Mesenchymal stem cell (in vitro differentiated cells and primary cell): ENCODE results near the gene SLC9A7.

ENCODE experiments used
- DNase-seq: peaks from one replicate; pipeline ENCODE4 v3.0.0-alpha.2; 2013
- H2AFZ ChIP-seq: one replicate; pipeline ENCODE4 v1.6.1; 2013; ENCODE audit warnings: low read depth, mild to moderate bottlenecking, control low read depth, inconsistent platforms, low read length, moderate library complexity
- H2AK5ac ChIP-seq: 2 replicates; pipeline ENCODE4 v1.6.1; 2013; ENCODE audit warnings: low read length, moderate library complexity, mild to moderate bottlenecking, inconsistent platforms; ENCODE audit not compliant: severe bottlenecking
- H2BK120ac ChIP-seq: one replicate; pipeline ENCODE4 v1.6.1; 2013; ENCODE audit warnings: low read depth, mild to moderate bottlenecking, inconsistent platforms, low read length, moderate library complexity
- H2BK12ac ChIP-seq, 2 experiments: one replicate each; pipeline ENCODE4 v1.6.1; 2013; ENCODE audit warnings: inconsistent platforms in 2 of 2, low read length in 2 of 2, mild to moderate bottlenecking in 2 of 2, moderate library complexity in 2 of 2, control low read depth in 1 of 2
- H2BK15ac ChIP-seq: one replicate; pipeline ENCODE4 v1.6.1; 2013; ENCODE audit warnings: mild to moderate bottlenecking, low read depth, inconsistent platforms; ENCODE audit not compliant: poor library complexity, severe bottlenecking
- H2BK5ac ChIP-seq: 2 replicates; pipeline ENCODE4 v1.6.1; 2013; ENCODE audit warnings: low read depth, mild to moderate bottlenecking, low read length, control low read depth, inconsistent platforms; ENCODE audit not compliant: poor library complexity, severe bottlenecking
- H3K14ac ChIP-seq, 2 experiments: one replicate each; pipeline ENCODE4 v1.6.1; 2013; ENCODE audit warnings: inconsistent platforms in 2 of 2, low read length in 2 of 2, control low read depth in 1 of 2, mild to moderate bottlenecking in 1 of 2, moderate library complexity in 1 of 2
- H3K18ac ChIP-seq, 2 experiments: one replicate each; pipeline ENCODE4 v1.6.1; 2013; ENCODE audit warnings: inconsistent platforms in 2 of 2, low read length in 2 of 2, control low read depth in 1 of 2, low read depth in 1 of 2, mild to moderate bottlenecking in 1 of 2
- H3K23ac ChIP-seq, 2 experiments: one replicate each; pipeline ENCODE4 v1.6.1; 2013; ENCODE audit warnings: inconsistent platforms in 2 of 2, low read length in 2 of 2, mild to moderate bottlenecking in 2 of 2, moderate library complexity in 2 of 2, control low read depth in 1 of 2
- H3K27ac ChIP-seq: 2 replicates; pipeline ENCODE4 v1.5.1; 2013; ENCODE audit warnings: mild to moderate bottlenecking, moderate library complexity, low read length, control low read depth, inconsistent platforms; ENCODE audit not compliant: poor library complexity, severe bottlenecking
- H3K27me3 ChIP-seq, 2 experiments: 2 replicates each; pipeline versions ENCODE4 v1.6.1 to v1.7.0; 2013; ENCODE audit warnings: low read length in 2 of 2, mild to moderate bottlenecking in 2 of 2, moderate library complexity in 2 of 2, control low read depth in 1 of 2, inconsistent platforms in 1 of 2; ENCODE audit not compliant: control insufficient read depth in 1 of 2, insufficient read depth in 1 of 2
- H3K36me3 ChIP-seq, 2 experiments: 2 replicates each; pipeline versions ENCODE4 v1.6.1 to v1.7.0; 2013; ENCODE audit warnings: low read length in 2 of 2, control low read depth in 1 of 2, inconsistent platforms in 1 of 2, low read depth in 1 of 2, mild to moderate bottlenecking in 1 of 2; ENCODE audit not compliant: insufficient read depth in 2 of 2, control insufficient read depth in 1 of 2
- H3K4ac ChIP-seq, 2 experiments: one replicate each; pipeline ENCODE4 v1.6.1; 2013; ENCODE audit warnings: inconsistent platforms in 2 of 2, low read length in 2 of 2, mild to moderate bottlenecking in 2 of 2, moderate library complexity in 2 of 2, control low read depth in 1 of 2, low read depth in 1 of 2
- H3K4me1 ChIP-seq: 2 replicates; pipeline ENCODE4 v1.6.1; 2013; ENCODE audit warnings: low read depth, low read length, control low read depth; ENCODE audit not compliant: control insufficient read depth, insufficient read depth
- H3K4me2 ChIP-seq: 2 replicates; pipeline ENCODE4 v1.6.1; 2013; ENCODE audit warnings: low read length, mild to moderate bottlenecking, inconsistent platforms; ENCODE audit not compliant: poor library complexity, severe bottlenecking
- H3K4me3 ChIP-seq, 2 experiments: 2 replicates each; pipeline versions ENCODE4 v1.5.1 to v1.7.0; 2013; ENCODE audit warnings: low read length in 2 of 2, mild to moderate bottlenecking in 2 of 2, control low read depth in 1 of 2, low read depth in 1 of 2; ENCODE audit not compliant: insufficient read depth in 1 of 2
- H3K79me1 ChIP-seq: replicated peaks from 2 replicates; pipeline ENCODE4 v1.6.1; 2013; ENCODE audit warnings: mild to moderate bottlenecking, control low read depth, low read length, inconsistent platforms; ENCODE audit not compliant: poor library complexity, severe bottlenecking
- H3K9ac ChIP-seq: 2 replicates; pipeline ENCODE4 v1.7.0; 2013; ENCODE audit warnings: mild to moderate bottlenecking, low read length, moderate library complexity
- H3K9me3 ChIP-seq: 2 replicates; pipeline ENCODE4 v1.7.0; 2013; ENCODE audit warnings: mild to moderate bottlenecking, low read length; ENCODE audit not compliant: control insufficient read depth
- H4K8ac ChIP-seq: one replicate; pipeline ENCODE4 v1.6.1; 2013; ENCODE audit warnings: inconsistent platforms, mild to moderate bottlenecking, low read length, moderate library complexity
- H4K91ac ChIP-seq: one replicate; pipeline ENCODE4 v1.6.1; 2013; ENCODE audit warnings: mild to moderate bottlenecking, low read length, inconsistent platforms
- WGBS: methylation state at CpG from one replicate; pipeline ENCODE4 v1.1.7; 2013; ENCODE audit warnings: mixed read lengths; 5-methylcytosine and 5-hydroxymethylcytosine counted together

SLC9A7 gene

DNA sequence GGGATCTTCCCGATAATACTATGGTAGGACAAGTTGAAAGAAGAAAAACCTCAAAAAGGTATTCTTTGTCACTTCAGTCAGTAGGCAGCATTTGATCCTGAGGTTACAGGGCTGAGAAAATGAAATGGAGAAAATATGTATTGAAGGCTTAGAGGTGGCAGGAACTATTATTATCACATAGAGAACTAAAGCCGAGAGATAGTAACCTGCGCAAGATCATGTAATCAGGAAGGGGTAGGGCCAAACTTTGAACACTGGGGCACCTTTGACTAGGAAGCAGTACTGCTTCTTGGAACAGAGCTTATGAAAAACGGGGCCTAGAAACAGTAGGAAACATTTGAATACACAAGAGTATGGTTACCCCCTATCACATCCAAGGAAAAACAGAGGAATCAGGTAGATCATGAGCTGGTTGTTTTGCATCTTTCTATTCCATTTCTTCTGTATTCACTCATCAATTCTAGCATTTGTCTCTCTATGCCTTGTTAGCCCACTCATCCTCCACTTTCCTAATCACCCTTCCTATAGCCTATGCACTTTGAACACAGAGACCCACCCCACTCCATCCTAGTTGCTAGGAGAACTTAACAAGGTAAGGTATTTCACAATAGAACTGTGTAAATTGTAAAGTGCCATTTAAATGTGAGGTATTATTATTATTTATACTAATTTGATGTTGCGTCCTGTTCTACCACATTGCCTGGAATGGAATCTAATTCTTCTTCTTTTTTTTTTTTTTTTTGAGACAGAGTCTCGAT, 34.6 kb upstream of the SLC9A7 start:
- H3K9me3 ChIP-seq: no peaks in the 10 kb centered on the region
- H3K14ac ChIP-seq: no peak overlapping the region
- no peaks in the 10 kb centered on the region for H3K36me3 ChIP-seq
- H2AK5ac ChIP-seq: no peak overlapping the region
- no peak overlapping the region for H2BK5ac ChIP-seq
- no peak overlapping the region for H3K4ac ChIP-seq
- no peaks in the 10 kb centered on the region for H3K27me3 ChIP-seq
- H4K91ac ChIP-seq: no peak overlapping the region
- H4K8ac ChIP-seq: no peak overlapping the region
- no peak overlapping the region for H3K4me2 ChIP-seq
- peaks cover 4% of the 10 kb centered on the region for H3K4me1 ChIP-seq
- H3K9ac ChIP-seq: no peak overlapping the region
- H3K23ac ChIP-seq: no peak overlapping the region
- DNase-seq: no peak
- no peak overlapping the region for H3K27ac ChIP-seq
- 97% methylated on average over 5 of the region's 6 CpGs for WGBS
- no peak overlapping the region for H2AFZ ChIP-seq
- no peak overlapping the region for H3K18ac ChIP-seq
- H2BK12ac ChIP-seq: no peak overlapping the region
- no peaks in the 10 kb centered on the region for H3K79me1 ChIP-seq
- H2BK120ac ChIP-seq: no peak overlapping the region
- H3K4me3 ChIP-seq: no peak overlapping the region
- no peak overlapping the region for H2BK15ac ChIP-seq

DNA sequence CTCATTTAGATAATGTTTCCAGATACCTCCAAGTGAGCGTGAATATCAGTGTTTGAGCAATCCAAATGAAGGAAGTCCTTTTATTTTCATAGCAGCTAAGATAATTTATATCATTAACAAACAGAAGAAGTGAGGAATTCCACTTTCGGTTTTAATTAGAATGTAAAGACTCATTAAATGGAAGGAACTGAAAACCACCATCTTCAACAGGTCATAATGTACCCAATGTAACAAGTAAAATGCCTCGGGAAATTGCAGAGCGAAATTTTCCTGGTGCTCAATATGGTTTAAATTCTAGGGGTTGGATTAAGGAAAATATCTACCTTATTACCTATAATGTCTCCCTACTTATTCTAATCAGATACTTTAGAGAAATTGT, 33.9 kb upstream of the SLC9A7 start:
- Histone ChIP-seq H3K4me2 (no peak overlapping the region), H3K27ac (peak overlapping the region; percentile 45), H3K4me3 (no peak overlapping the region), H2BK5ac (no peak overlapping the region), H2BK12ac (no peak overlapping the region), H3K9me3 (no peaks in the 10 kb centered on the region), H3K23ac (no peak overlapping the region), H3K27me3 (no peaks in the 10 kb centered on the region), H2AFZ (no peak overlapping the region), H3K18ac (no peak overlapping the region), H3K36me3 (no peaks in the 10 kb centered on the region), H3K4me1 (peaks cover 4% of the 10 kb centered on the region), H2AK5ac (no peak overlapping the region), H3K4ac (no peak overlapping the region), H3K9ac (peak overlapping the region; percentile 30), H2BK15ac (no peak overlapping the region), H3K79me1 (no peaks in the 10 kb centered on the region), H3K14ac (no peak overlapping the region), H4K8ac (no peak overlapping the region), H2BK120ac (no peak overlapping the region), H4K91ac (no peak overlapping the region)
- no peak for DNase-seq
- no CpG with 5 or more reads among the region's 4 CpGs for WGBS

DNA sequence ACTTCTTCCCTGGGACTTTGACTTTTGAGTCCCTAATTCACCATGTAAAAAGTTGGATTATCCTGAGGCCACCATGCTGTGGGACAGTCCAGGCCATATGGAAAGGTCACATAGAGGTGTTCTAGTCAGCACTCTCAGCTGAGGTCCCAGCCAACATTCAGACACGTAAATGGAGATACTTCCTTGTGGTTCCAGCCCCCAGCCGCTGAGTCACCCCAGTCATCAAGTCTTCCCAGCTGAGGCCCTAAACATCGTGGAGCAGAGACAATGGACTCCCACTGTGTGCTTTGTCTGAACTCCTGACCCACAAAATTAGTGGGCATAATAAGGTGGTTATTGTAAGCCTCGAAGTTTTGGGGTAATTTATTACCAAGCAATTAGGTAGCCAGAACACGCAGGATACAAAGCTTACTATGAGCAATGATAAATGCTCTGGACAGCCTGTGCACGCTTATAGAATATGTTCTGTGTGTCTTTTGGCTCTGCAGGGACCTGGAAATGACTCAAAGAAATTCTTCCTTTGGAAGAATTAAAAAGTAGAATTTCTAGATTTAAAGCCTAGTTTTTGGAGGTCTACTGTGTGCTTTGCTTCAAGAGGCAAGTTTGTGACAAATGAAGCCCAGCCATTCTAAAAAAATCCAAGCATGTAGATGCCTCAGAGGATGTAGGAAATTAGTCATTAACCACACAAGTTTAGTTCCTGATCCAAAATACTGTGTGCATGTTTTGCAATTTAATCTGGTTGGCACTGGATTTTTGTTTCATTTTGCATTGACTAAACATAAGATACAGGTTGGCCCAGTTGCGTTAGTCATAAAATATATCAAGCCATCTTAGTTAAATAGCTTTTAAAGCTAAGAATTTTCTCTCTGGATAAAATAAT, 33.2 kb upstream of the SLC9A7 start:
- no peak overlapping the region for H2BK15ac ChIP-seq
- no peak overlapping the region for H3K4me2 ChIP-seq
- WGBS: 7% methylated on average over 5 of the region's 7 CpGs

DNA sequence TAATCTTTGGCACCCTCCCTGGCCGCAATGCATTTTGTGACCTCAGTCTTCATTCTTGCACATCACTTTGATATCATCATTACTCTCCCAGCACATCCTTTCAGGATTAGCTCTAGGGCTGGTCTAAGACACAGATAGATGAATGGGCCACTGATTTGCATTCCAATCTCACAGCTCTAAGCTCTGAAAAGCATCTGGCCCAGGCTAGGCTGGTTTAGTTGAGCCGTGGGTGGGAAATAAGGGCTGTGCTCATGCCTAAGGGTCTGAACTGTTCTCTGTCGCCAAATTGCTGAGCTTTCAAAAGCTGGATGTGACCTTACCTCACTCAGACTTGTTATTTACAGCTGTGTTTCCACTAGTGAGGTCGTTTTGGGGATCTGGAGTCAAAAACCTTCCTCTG, 30.0 kb upstream of the SLC9A7 start:
- Histone ChIP-seq H3K27ac (no peak overlapping the region), H3K14ac (no peak overlapping the region), H4K91ac (no peak overlapping the region), H3K4me2 (no peak overlapping the region), H3K4me3 (no peak overlapping the region), H3K4me1 (peaks cover 4% of the 10 kb centered on the region), H3K27me3 (no peaks in the 10 kb centered on the region), H4K8ac (no peak overlapping the region), H3K9me3 (peaks cover 2% of the 10 kb centered on the region), H2BK15ac (no peak overlapping the region), H3K36me3 (no peaks in the 10 kb centered on the region), H3K4ac (no peak overlapping the region), H2BK120ac (no peak overlapping the region), H3K79me1 (no peaks in the 10 kb centered on the region), H3K23ac (no peak overlapping the region), H2AK5ac (no peak overlapping the region), H2BK12ac (no peak overlapping the region), H3K9ac (no peak overlapping the region), H2BK5ac (no peak overlapping the region), H3K18ac (no peak overlapping the region), H2AFZ (no peak overlapping the region)
- DNase-seq: peak; percentile 19
- 100% methylated on average over 1 of the region's 4 CpGs for WGBS

More for the DNA sequence above, 33.2 kb upstream of the SLC9A7 start:
- H2AFZ ChIP-seq: no peak overlapping the region
- H3K9ac ChIP-seq: peak overlapping the region; percentile 68
- H2BK120ac ChIP-seq: peak overlapping the region; percentile 49
- H4K91ac ChIP-seq: peak overlapping the region; percentile 50
- peak overlapping the region; percentile 91 for H3K27ac ChIP-seq
- no peak overlapping the region for H2BK5ac ChIP-seq
- no peaks in the 10 kb centered on the region for H3K36me3 ChIP-seq
- H3K4ac ChIP-seq: no peak overlapping the region
- no peak overlapping the region for H4K8ac ChIP-seq
- H3K27me3 ChIP-seq: no peaks in the 10 kb centered on the region
- no peaks in the 10 kb centered on the region for H3K79me1 ChIP-seq
- peak; percentile 86 for DNase-seq
- H3K23ac ChIP-seq: no peak overlapping the region
- peaks cover 4% of the 10 kb centered on the region for H3K4me1 ChIP-seq
- H3K14ac ChIP-seq: no peak overlapping the region
- peak overlapping the region in 1 of 2 experiments; percentile 43 for H3K18ac ChIP-seq
- no peak overlapping the region for H2AK5ac ChIP-seq
- no peak overlapping the region for H3K4me3 ChIP-seq
- peaks cover 2% of the 10 kb centered on the region for H3K9me3 ChIP-seq
- peak overlapping the region in 1 of 2 experiments; percentile 31 for H2BK12ac ChIP-seq
